ENCODE data around the gene SPTBN1. TPM values are rescaled to one million over a fixed set of nuclear protein-coding genes. Genes with fewer than 3 reads are reported as not detected.
"Not testable (repeated sequence)": the region's sequence is repeated elsewhere in the genome, so short reads cannot be mapped to it uniquely, and the experiment has no call there.

SPTBN1 gene
- total RNA-seq, 2 donors from 2014 or later: 321 to 326 TPM

GRCh38 chr2:54492335-54492734 is 36.2 kb downstream of the SPTBN1 start:
- intact Hi-C loops (cut with DNase I, micrococcal nuclease): no loop called here
- DNase-seq (no peak), ATAC-seq (no peak)

GRCh38 chr2:54494087-54494486 is 38.0 kb downstream of the SPTBN1 start:
- ATAC-seq: no peak
- intact Hi-C loops (cut with DNase I, micrococcal nuclease): no loop called here
- no peak for DNase-seq

GRCh38 chr2:54496920-54497319 is 40.8 kb downstream of the SPTBN1 start:
- intact Hi-C loops (cut with DNase I, micrococcal nuclease): no loop called here
- ATAC-seq (no peak), DNase-seq (no peak)

DNA sequence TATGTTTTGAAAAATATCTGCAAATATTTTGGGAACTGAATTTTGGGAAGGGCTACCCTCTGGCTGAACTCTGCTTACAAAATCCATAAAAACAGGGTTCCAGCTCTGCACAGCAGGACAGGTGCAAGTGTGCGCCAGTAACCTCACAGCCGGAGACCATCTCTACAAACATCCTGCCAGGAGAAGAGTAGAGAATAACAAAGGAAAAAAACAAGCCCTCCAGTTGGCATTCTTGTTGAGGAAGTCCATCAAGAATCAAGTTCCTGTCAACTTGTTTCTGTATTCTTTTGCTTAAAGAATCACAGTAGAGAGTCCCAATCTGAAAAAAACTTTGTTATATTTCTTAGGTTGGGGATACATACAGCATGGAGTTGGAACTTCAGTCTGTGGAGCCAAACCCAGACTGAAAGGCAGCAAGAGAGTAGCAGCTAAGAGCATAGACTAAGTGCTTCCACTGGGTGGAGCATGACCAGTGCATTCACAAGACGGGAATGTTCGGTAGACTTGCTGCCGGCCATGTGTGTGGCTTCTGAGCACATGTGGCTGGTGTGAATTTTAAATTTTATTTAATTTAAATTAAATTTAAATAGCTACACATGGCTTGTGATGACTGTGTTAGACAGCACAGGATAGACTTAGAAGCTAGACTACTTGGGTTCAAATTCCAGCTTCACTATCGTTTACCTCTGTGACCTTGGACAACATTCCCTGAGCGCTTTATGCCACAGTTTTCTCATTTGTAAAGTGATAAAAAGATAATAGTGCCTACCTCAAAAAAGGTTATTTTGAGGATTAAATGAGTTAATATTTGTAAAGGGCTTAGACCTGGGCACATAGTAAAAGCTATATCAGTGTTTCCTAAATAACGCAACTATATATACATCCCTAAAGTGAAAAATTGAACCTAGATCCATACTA is 41.9 kb downstream of the SPTBN1 start:
- ATAC-seq: peak; percentile 55
- intact Hi-C loops (cut with DNase I, micrococcal nuclease): no loop called here
- DNase-seq: no peak

GRCh38 chr2:54499661-54500060 is 43.5 kb downstream of the SPTBN1 start:
- no peak for DNase-seq
- no peak for ATAC-seq
- intact Hi-C loops (cut with DNase I, micrococcal nuclease): no loop called here

DNA sequence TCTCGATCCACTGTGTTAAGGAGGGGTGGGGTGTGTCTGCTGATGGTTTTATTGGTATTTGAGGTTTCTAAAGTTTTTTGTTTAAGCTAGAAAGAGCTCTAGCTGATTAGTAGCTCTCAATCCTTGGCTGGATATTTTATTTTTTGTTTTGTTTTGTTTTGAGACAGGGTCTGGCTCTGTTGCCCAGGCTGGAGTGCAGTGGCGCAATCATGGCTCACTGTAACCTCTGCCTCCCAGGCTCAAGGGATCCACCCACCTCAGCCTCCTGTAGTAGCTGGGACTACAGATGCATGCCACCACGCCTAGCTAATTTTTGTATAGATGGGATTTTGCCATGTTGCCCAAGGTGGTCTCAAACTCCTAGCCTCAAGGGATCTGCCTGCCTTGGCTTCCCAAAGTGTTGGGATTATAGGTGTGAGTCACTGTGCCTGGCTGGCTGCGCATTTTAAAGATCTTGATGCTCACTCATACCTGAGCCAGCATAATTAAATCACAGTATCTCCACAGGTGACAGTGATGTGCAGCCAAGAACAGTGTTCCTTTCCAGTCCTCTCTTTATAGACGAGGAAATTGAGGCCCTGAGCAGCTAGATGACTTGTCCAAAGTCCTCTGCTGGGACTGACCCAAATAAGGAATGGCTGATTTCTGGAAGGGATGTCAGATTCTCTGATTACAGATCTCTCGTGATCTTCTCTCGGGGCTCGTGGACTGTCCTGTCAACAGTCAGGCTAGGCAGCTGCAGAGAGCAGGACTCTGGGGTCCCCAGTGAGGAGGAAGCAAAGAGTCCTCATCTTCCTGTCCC is 44.5 kb downstream of the SPTBN1 start:
- DNase-seq (no peak), ATAC-seq (peak; percentile 80)
- intact Hi-C loops (cut with DNase I, micrococcal nuclease): no loop called here

- intact Hi-C loops (cut with DNase I, micrococcal nuclease): no loop called here
- no peak for ATAC-seq
- no peak for DNase-seq
Observed at GRCh38 chr2:54502731-54503130, 46.6 kb downstream of the SPTBN1 start.

- no peak for ATAC-seq
- peak in 1 of 2 donors; percentile 31 for DNase-seq
- intact Hi-C loops (cut with DNase I, micrococcal nuclease): no loop called here
Observed at GRCh38 chr2:54503192-54503591, 47.1 kb downstream of the SPTBN1 start.

- no peak for ATAC-seq
- intact Hi-C loops (cut with DNase I, micrococcal nuclease): no loop called here
- no peak for DNase-seq
Observed at GRCh38 chr2:54503828-54504227, 47.7 kb downstream of the SPTBN1 start.

GRCh38 chr2:54504866-54505265 is 48.7 kb downstream of the SPTBN1 start:
- intact Hi-C loops (cut with DNase I, micrococcal nuclease): no loop called here
- DNase-seq: no peak
- no peak for ATAC-seq

DNA sequence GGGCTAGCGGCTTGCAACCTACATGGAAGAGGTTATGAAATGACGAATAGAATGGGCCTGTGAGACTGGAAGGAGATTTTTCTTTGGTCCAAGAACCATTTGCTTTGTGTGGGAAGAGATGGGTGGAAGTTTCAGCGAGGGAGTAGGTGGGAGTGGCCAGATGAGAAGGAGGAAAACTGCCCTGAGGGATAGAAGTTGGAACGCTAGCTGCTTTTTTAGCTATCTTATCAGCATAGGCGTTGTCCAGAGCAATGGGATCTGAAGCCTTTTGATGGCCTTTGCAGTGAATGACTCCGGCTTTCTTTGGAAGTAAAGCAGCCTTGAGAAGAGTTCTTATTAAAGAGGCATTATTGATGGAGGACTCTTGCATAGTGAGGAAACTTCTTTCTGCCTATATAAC is 52.4 kb downstream of the SPTBN1 start:
- DNase-seq (no peak), ATAC-seq (no peak)
- intact Hi-C loops (cut with DNase I, micrococcal nuclease): no loop called here

- ATAC-seq; DNase-seq; intact Hi-C loops (cut with DNase I, micrococcal nuclease): not testable (repeated sequence)
Observed at GRCh38 chr2:54509043-54509442, 52.9 kb downstream of the SPTBN1 start.

DNA sequence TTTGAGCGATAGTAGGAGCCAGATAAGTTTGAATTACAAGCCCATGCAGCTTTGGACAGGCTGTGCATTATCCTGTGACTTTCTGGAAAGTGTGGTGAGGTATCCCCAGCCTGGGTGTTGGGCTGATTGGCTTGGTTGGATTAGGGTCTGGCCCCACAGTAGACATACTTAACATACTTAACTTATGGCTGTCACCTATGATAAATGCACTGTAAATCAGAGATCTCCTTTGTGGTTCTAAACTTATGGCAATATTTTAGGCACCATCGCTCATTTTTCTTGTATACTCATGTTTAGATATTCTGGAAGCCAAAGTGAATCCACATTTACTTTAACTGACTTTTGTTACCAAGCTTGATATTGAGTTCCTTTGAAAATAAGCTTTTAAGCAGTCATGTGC is 54.8 kb downstream of the SPTBN1 start:
- ATAC-seq: no peak
- intact Hi-C loops (cut with DNase I, micrococcal nuclease): no loop called here
- DNase-seq: no peak

DNA sequence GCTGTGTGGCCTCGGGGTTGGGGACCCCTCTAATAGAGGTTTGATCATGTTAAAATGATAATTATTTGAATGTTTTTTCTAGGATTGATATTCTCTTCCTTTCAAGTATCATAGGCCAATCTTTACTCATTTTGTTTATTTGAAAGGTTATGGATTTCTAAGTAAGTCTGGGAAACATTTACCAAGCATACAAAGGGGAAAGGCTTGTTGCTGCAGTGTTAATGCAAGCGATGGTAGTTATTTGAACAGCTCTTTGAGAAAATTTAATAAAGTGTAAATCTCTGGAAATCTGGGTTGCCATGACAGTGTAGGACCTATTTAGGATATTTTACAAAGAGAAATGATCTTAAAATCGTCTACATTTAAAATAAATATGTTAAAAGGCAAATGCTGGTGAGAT is 56.1 kb downstream of the SPTBN1 start:
- intact Hi-C loops (cut with DNase I, micrococcal nuclease): no loop called here
- DNase-seq: no peak
- ATAC-seq: no peak

DNA sequence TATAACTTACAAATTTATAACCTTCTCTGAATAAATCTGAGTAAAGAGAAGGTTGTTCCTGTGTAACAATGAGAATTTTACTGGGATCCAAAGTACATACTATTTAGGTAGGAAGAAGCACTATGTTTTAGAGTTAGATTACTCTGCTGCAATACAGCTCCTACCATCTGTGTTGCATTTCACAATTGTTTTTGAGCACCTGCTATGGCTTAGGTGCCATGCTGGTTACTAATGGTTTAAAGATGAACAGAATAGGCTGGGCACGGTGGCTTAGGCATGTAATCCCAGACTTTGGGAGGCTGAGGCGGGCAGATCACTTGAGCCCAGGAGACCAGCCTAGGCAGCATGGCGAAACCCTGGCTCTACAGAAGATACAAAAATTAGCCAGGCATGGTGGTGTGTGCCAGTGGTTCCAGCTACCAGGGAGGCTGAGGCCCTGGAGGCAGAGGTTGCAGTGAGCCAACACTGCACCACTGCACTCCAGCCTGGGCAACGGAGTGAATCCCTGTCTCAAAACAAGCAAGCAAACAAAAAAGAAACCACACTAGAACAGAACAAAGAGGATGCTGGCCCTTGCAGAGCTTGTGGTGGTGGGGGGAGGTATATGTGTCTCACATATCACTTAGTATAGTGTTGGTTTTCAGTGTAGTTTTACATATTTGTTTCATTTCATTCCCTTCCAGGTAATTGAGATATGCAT is 56.7 kb downstream of the SPTBN1 start:
- intact Hi-C loops (cut with DNase I, micrococcal nuclease): no loop called here
- ATAC-seq: no peak

DNA sequence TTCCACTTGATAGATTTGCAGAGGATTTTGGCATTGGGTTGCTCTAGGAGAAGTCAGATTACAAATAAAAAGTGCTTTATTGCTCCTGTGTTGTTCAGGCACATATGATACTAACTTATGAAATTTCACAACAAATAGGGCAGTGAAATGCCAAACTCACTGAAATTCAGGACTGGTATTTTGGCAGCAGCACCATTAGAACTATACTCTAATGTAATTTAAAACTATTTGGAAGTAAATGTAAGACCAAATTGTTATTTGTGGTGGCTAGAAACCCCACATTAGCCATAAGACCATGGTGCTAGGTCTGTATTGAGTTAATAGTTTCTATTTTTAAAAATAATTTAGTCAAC is 57.2 kb downstream of the SPTBN1 start:
- ATAC-seq (no peak), DNase-seq (no peak)
- intact Hi-C loops (cut with DNase I, micrococcal nuclease): no loop called here

More for the DNA sequence above, 56.7 kb downstream of the SPTBN1 start:
- no peak for DNase-seq

DNA sequence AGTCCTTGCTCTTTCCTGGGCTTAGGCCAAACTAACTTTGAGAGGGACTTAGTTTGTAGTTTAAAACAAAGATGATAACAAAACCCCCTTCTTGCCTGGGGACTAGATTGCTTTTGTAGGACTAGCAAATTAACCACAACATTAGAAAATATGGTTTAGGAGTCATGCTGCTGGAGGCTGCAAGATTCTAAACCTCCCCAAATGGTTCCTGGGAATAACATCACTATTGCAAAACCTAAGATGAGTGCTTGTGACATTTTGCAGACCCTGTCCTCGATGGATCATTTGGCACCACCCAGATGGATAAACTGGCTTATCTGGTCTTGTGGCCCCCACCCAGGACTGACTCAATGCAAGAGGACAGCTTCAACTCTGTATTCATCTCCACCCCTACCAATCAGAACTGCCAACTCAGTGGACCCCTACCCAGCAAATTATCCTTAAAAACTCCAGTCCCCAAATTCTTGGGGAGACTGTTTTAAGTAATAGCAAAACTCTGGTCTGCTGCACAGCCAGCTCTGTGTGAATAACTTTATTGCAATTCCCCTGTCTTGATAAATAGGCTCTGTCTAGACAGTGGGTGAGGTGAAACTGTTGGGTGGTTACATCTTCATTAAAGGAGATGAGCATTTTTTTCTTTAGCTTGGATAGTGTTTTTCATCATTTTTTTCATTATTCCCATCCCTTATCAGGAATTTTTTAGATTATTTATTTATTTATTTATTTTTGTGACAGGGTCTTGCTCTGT is 58.9 kb downstream of the SPTBN1 start:
- no peak for ATAC-seq

DNA sequence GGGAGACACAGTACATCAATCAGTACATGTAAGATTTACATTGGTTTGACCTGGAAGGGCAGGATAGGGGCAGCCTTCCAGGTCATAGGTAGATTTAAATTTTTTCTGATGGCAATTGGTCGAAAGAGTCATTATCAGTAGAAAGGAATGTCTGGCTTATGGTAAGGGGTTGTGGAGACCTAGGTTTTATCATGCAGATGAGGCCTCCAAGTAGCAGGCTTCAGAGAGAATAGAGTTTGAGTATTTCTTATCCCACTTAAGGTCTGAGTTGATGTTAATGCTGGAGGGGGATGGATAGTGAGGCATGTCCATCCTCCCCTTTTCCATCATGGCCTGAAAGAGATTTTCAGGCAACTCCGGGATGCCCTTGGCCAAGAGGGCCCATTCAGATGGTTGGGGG is 60.7 kb downstream of the SPTBN1 start:
- intact Hi-C loops (cut with DNase I, micrococcal nuclease): no loop called here
- DNase-seq (no peak), ATAC-seq (no peak)

More for the DNA sequence above, 58.9 kb downstream of the SPTBN1 start:
- no peak for DNase-seq
- intact Hi-C loops (cut with DNase I, micrococcal nuclease): no loop called here

DNA sequence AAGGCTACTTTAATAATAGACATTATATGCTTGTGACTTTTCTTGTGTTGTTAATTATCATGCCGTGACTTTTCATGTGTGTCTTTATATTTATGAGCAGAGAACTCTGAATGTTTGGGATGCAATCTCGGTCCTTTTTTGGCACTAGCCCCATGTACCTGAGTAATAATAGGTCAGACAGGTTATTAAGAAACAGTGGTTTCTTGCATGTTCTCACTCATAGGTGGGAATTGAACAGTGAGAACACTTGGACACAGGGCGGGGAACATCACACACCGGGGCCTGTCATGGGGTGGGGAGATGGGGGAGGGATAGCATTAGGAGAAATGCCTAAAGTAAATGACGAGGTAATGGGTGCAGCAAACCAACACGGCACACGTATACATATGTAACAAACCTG is 61.9 kb downstream of the SPTBN1 start:
- ATAC-seq; intact Hi-C loops (cut with DNase I, micrococcal nuclease); DNase-seq: not testable (repeated sequence)
